HepG2 (cell line): Measurements from ENCODE around the gene SLC38A9. TPM values are rescaled to one million over a fixed set of nuclear protein-coding genes. Genes with fewer than 3 reads are reported as not detected.
A peak's percentile ranks its signal among the peaks of the same experiment; 100 is the strongest.

Source experiments
- DR1 ChIP-seq: sonication (generic); formaldehyde crosslinking; IDR thresholded peaks from 2 replicates; pipeline ENCODE4 v1.8.0; 2021; ENCODE audit warnings: mild to moderate bottlenecking, missing genetic modification reagents, inconsistent platforms
- EED ChIP-seq: sonication (generic); formaldehyde crosslinking; IDR thresholded peaks from 2 replicates; pipeline ENCODE4 v1.5.0; 2020; ENCODE audit warnings: mild to moderate bottlenecking, missing genetic modification reagents
- ETV5 ChIP-seq: IDR thresholded peaks from 2 replicates; pipeline ENCODE4 v1.6.1; 2018; ENCODE audit warnings: missing biosample characterization, missing genetic modification reagents, inconsistent platforms, borderline replicate concordance
- HDAC1 ChIP-seq: sonication (generic); formaldehyde crosslinking; IDR thresholded peaks from 2 replicates; pipeline ENCODE4 v1.5.1; 2020; ENCODE audit warnings: mild to moderate bottlenecking, missing genetic modification reagents
- IRF2 ChIP-seq: IDR thresholded peaks from 2 replicates; pipeline ENCODE4 v1.6.1; 2018; ENCODE audit warnings: missing genetic modification reagents, missing compliant biosample characterization
- MAFF ChIP-seq: IDR thresholded peaks from 2 replicates; pipeline ENCODE4 v1.6.1; 2011; ENCODE audit warnings: low read depth, low read length, improper control_type of control experiment
- PHF8 ChIP-seq: sonication (generic); formaldehyde crosslinking; IDR thresholded peaks from 2 replicates; pipeline ENCODE4 v1.5.0; 2020; ENCODE audit warnings: missing genetic modification reagents
- SMAD3 ChIP-seq: sonication (generic); formaldehyde crosslinking; IDR thresholded peaks from 2 replicates; pipeline ENCODE4 v1.4.0; 2020; ENCODE audit warnings: missing genetic modification reagents
- SMYD3 ChIP-seq: sonication (generic); formaldehyde crosslinking; IDR thresholded peaks from 2 replicates; pipeline ENCODE4 v1.8.1; 2023; ENCODE audit warnings: mild to moderate bottlenecking, missing genetic modification reagents
- SP2 ChIP-seq: sonication (generic); formaldehyde crosslinking; IDR thresholded peaks from 2 replicates; pipeline ENCODE4 v1.5.1; 2020; ENCODE audit warnings: mild to moderate bottlenecking, missing genetic modification reagents
- TARDBP ChIP-seq: sonication (generic); formaldehyde crosslinking; IDR thresholded peaks from 2 replicates; pipeline ENCODE4 v1.8.0; 2022; ENCODE audit warnings: mild to moderate bottlenecking, missing genetic modification reagents
- TEAD3 ChIP-seq: optimal IDR thresholded peaks from 2 replicates; pipeline ENCODE3; 2016; ENCODE audit warnings: borderline replicate concordance
- ZFX ChIP-seq: sonication (generic); formaldehyde crosslinking; IDR thresholded peaks from 2 replicates; pipeline ENCODE4 v1.4.0; 2020; ENCODE audit warnings: mild to moderate bottlenecking, low read depth, missing genetic modification reagents, moderate library complexity
- ZNF326 ChIP-seq: sonication (generic); formaldehyde crosslinking; IDR thresholded peaks from 2 replicates; pipeline ENCODE4 v1.4.0; 2020; ENCODE audit warnings: missing genetic modification reagents, borderline replicate concordance
- ZNF33B ChIP-seq: sonication (generic); formaldehyde crosslinking; IDR thresholded peaks from 2 replicates; pipeline ENCODE4 v1.5.1; 2020; ENCODE audit warnings: mild to moderate bottlenecking, missing genetic modification reagents
- ZNF383 ChIP-seq: sonication (generic); formaldehyde crosslinking; IDR thresholded peaks from 2 replicates; pipeline ENCODE4 v1.4.0; 2020; ENCODE audit warnings: missing genetic modification reagents, mild to moderate bottlenecking, borderline replicate concordance
- ZNF547 ChIP-seq: sonication (generic); formaldehyde crosslinking; IDR thresholded peaks from 2 replicates; pipeline ENCODE4 v1.5.1; 2020; ENCODE audit warnings: mild to moderate bottlenecking, missing genetic modification reagents
- ZNF562 ChIP-seq: sonication (generic); formaldehyde crosslinking; IDR thresholded peaks from 2 replicates; pipeline ENCODE4 v1.8.0; 2022; ENCODE audit warnings: missing genetic modification reagents, borderline replicate concordance
- polyA plus RNA-seq, 8 experiments: library from polyadenylated mRNA; depleted of rRNA in 3 of 8; stranded (reverse) in 7 of 8; unstranded in 1 of 8; fragments of >200 nt; fragmentation: Illumina TruSeq in 4 of 8; extraction: Trizol in 4 of 8; gene quantifications; 2 replicates each; pipeline versions ENCODE4 v1.2.1 to v1.2.3, GENCODE V29; 2011 to 2016; ENCODE audit warnings: low read depth in 4 of 8, missing spikeins in 1 of 8, mixed read lengths in 1 of 8; ENCODE audit not compliant: insufficient read depth in 1 of 8
- total RNA-seq, 5 experiments: library from RNA; depleted of rRNA; stranded (reverse); fragments of >200 nt; fragmentation: Illumina TruSeq; extraction: Trizol; gene quantifications; 2 replicates each; pipeline ENCODE4 v1.2.3, GENCODE V29; 2016; ENCODE audit warnings: low read depth in 1 of 5
- TF ChIP-seq, protein P1 (sequence below): sonication (generic); formaldehyde crosslinking; IDR thresholded peaks from 2 replicates; pipeline ENCODE4 v1.5.0; 2020; ENCODE audit warnings: mild to moderate bottlenecking, missing genetic modification reagents, borderline replicate concordance
- TF ChIP-seq, protein P2 (sequence below): sonication (generic); formaldehyde crosslinking; IDR thresholded peaks from 2 replicates; pipeline ENCODE4 v1.9.0; 2021; ENCODE audit warnings: missing genetic modification reagents, borderline replicate concordance
- TF ChIP-seq, protein P3 (sequence below): sonication (generic); formaldehyde crosslinking; IDR thresholded peaks from 2 replicates; pipeline ENCODE4 v1.4.0; 2020; ENCODE audit warnings: missing genetic modification reagents

SLC38A9 gene
- total and polyA plus RNA-seq, 2 of the 13 experiments (the other 11 are each of a cell fraction or from before 2014, with no cell fraction given), result 19.3 to 36.0 TPM

DNA sequence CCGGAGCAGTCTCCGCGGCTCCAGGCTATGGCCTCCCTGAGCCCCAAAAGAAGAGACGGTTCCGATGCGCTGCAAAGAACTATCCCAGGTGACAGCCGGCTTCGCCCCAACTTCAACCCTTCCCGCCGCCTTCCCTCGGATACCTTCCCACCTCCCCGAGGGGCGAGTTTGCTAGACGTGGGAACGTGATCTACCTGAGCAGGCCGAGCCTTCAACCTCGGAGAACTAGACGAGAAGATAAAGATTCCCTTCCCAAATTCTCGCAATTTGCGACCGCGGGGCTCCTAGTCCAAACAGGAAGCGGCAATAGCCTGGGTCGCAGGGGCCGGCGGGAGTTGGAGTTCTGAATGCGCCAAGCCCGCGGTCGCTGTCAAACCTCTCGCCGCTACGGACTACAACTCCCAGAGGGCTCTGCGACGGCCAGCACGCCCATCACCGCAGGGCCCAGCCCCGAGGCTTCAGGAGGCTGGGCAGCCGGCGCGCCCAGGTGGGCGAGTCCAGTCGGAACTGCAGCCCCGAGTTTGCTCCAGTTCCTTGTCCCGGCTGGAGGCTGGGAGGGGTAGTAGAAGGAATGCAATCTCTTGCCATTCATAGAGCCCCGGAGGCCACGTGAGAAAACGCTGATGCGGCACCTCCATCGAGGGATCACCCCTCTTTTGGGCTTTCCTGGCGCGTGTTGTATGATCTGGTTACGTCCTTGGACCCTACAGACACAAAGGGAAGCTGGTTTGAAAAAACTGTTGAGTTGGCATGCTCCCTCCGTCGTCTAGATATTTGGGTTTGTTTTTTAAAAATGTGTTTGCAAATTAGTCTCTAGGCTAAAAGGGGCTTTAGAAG is at the start of gene SLC38A9 (continued):
- TF ChIP-seq ZNF33B (CRISPR knock-in tag) (0 out of 2 replicates have a peak, but pooled peaks have one; percentile 19), ETV5 (CRISPR knock-in tag) (0 out of 2 replicates have a peak, but pooled peaks have one; percentile 4), MAFF (peak; percentile 72), SMAD3 (CRISPR knock-in tag) (no peak), PHF8 (CRISPR knock-in tag) (peak; percentile 85), DR1 (CRISPR knock-in tag) (peak; percentile 59), ZNF383 (CRISPR knock-in tag) (peak; percentile 8; the same call in 1 of the 2 replicates), TEAD3 (CRISPR knock-in tag) (peak; percentile 55), SMYD3 (CRISPR knock-in tag) (0 out of 2 replicates have a peak, but pooled peaks have one; percentile 21), EED (CRISPR knock-in tag) (no peak), HDAC1 (peak; percentile 79), SP2 (CRISPR knock-in tag) (peak; percentile 67), ZNF547 (peak; percentile 65; the same call in 1 of the 2 replicates), ZFX (CRISPR knock-in tag) (peak; percentile 79), ZNF326 (CRISPR knock-in tag) (no peak), TARDBP (CRISPR knock-in tag) (peak; percentile 55; the same call in 1 of the 2 replicates), ZNF562 (CRISPR knock-in tag) (no peak), IRF2 (CRISPR knock-in tag) (peak; percentile 70)
- TF ChIP-seq, protein P1, sequence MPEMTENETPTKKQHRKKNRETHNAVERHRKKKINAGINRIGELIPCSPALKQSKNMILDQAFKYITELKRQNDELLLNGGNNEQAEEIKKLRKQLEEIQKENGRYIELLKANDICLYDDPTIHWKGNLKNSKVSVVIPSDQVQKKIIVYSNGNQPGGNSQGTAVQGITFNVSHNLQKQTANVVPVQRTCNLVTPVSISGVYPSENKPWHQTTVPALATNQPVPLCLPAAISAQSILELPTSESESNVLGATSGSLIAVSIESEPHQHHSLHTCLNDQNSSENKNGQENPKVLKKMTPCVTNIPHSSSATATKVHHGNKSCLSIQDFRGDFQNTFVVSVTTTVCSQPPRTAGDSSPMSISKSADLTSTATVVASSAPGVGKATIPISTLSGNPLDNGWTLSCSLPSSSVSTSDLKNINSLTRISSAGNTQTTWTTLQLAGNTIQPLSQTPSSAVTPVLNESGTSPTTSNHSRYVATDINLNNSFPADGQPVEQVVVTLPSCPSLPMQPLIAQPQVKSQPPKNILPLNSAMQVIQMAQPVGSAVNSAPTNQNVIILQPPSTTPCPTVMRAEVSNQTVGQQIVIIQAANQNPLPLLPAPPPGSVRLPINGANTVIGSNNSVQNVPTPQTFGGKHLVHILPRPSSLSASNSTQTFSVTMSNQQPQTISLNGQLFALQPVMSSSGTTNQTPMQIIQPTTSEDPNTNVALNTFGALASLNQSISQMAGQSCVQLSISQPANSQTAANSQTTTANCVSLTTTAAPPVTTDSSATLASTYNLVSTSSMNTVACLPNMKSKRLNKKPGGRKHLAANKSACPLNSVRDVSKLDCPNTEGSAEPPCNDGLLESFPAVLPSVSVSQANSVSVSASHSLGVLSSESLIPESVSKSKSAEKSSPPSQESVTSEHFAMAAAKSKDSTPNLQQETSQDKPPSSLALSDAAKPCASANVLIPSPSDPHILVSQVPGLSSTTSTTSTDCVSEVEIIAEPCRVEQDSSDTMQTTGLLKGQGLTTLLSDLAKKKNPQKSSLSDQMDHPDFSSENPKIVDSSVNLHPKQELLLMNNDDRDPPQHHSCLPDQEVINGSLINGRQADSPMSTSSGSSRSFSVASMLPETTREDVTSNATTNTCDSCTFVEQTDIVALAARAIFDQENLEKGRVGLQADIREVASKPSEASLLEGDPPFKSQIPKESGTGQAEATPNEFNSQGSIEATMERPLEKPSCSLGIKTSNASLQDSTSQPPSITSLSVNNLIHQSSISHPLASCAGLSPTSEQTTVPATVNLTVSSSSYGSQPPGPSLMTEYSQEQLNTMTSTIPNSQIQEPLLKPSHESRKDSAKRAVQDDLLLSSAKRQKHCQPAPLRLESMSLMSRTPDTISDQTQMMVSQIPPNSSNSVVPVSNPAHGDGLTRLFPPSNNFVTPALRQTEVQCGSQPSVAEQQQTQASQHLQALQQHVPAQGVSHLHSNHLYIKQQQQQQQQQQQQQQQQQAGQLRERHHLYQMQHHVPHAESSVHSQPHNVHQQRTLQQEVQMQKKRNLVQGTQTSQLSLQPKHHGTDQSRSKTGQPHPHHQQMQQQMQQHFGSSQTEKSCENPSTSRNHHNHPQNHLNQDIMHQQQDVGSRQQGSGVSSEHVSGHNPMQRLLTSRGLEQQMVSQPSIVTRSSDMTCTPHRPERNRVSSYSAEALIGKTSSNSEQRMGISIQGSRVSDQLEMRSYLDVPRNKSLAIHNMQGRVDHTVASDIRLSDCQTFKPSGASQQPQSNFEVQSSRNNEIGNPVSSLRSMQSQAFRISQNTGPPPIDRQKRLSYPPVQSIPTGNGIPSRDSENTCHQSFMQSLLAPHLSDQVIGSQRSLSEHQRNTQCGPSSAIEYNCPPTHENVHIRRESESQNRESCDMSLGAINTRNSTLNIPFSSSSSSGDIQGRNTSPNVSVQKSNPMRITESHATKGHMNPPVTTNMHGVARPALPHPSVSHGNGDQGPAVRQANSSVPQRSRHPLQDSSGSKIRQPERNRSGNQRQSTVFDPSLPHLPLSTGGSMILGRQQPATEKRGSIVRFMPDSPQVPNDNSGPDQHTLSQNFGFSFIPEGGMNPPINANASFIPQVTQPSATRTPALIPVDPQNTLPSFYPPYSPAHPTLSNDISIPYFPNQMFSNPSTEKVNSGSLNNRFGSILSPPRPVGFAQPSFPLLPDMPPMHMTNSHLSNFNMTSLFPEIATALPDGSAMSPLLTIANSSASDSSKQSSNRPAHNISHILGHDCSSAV (CRISPR knock-in tag), result no peak
- TF ChIP-seq, protein P2, sequence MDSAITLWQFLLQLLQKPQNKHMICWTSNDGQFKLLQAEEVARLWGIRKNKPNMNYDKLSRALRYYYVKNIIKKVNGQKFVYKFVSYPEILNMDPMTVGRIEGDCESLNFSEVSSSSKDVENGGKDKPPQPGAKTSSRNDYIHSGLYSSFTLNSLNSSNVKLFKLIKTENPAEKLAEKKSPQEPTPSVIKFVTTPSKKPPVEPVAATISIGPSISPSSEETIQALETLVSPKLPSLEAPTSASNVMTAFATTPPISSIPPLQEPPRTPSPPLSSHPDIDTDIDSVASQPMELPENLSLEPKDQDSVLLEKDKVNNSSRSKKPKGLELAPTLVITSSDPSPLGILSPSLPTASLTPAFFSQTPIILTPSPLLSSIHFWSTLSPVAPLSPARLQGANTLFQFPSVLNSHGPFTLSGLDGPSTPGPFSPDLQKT (CRISPR knock-in tag), result no peak
- TF ChIP-seq, protein P3, sequence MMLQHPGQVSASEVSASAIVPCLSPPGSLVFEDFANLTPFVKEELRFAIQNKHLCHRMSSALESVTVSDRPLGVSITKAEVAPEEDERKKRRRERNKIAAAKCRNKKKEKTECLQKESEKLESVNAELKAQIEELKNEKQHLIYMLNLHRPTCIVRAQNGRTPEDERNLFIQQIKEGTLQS (CRISPR knock-in tag), result 0 out of 2 replicates have a peak, but pooled peaks have one; percentile 28
